ENCODE measurements around the gene CAT. TPM values are rescaled to one million over a fixed set of nuclear protein-coding genes. Genes with fewer than 3 reads are reported as not detected.

Gene CAT
- polyA plus RNA-seq, 1 of the 3 experiments (the other 2 are of a cell fraction): 26.6 TPM

DNA sequence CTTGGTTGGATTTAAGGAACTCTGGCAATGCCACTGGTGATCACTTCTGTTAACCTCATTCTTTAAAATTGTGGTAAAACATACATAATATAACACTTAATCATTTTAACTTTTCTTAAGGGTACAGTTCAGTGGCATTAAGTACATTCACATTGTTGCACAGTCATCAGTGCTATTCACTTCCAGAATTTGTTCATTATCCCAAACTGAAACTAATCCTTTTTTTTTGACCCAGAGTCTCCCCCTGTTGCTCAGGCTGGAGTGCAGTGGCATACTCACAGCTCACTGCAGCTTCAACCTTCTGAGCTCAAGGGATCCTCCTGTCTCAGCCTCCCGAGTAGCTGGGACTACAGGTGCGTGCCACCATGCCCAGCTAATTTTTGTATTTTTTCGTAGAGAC, 64.2 kb downstream of the CAT start:
- no peak overlapping the region for H3K9ac ChIP-seq
- peaks cover 0 to 2% of the 10 kb centered on the region in 2 experiments; a peak in 1 of 4 replicates for H3K4me1 ChIP-seq (ENCODE audit: control insufficient read depth in 1 of 2, insufficient read depth in 2 of 2, low read depth in 1 of 2, low read length in 1 of 2)
- H3K36me3 ChIP-seq (replicated peaks in 1 of 2; ENCODE audit: control insufficient read depth in 1 of 2, insufficient read depth in 2 of 2, low read length in 1 of 2): no peaks in the 10 kb centered on the region
- H3K9me3 ChIP-seq: no peaks in the 10 kb centered on the region
- no peak overlapping the region for H3K4me2 ChIP-seq
- ChIA-PET POLR2A (no interaction called here), CTCF (interaction anchor here (0.6 to 4.6 kb wide), 4 partner anchors 10 to 136 kb away, joined by 3 to 28 read pairs (median 8); partner anchors contain the start of gene ELF5)
- TF ChIP-seq, protein P1, sequence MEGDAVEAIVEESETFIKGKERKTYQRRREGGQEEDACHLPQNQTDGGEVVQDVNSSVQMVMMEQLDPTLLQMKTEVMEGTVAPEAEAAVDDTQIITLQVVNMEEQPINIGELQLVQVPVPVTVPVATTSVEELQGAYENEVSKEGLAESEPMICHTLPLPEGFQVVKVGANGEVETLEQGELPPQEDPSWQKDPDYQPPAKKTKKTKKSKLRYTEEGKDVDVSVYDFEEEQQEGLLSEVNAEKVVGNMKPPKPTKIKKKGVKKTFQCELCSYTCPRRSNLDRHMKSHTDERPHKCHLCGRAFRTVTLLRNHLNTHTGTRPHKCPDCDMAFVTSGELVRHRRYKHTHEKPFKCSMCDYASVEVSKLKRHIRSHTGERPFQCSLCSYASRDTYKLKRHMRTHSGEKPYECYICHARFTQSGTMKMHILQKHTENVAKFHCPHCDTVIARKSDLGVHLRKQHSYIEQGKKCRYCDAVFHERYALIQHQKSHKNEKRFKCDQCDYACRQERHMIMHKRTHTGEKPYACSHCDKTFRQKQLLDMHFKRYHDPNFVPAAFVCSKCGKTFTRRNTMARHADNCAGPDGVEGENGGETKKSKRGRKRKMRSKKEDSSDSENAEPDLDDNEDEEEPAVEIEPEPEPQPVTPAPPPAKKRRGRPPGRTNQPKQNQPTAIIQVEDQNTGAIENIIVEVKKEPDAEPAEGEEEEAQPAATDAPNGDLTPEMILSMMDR (IDR thresholded peaks at IDR 0.05): no peak
- TF ChIP-seq MEF2A (IDR thresholded peaks at IDR 0.05; ENCODE audit: borderline replicate concordance, low read depth): no peak
- WGBS (ENCODE audit: low lambda C conversion rate): 90% methylated on average over 3 of the region's 3 CpGs
- H3F3A ChIP-seq (replicated peaks; ENCODE audit: insufficient read depth): no peaks in the 10 kb centered on the region
- no peak overlapping the region for H3K4me3 ChIP-seq (ENCODE audit: low read depth in 2 of 2, low read length in 1 of 2)
- no peaks in the 10 kb centered on the region for H3K9me2 ChIP-seq
- DNase-seq: no peak
- H2AFZ ChIP-seq (ENCODE audit: low read depth): no peak overlapping the region
- H3K27me3 ChIP-seq (ENCODE audit: insufficient read depth): no peaks in the 10 kb centered on the region
- no peaks in the 10 kb centered on the region for H3K79me2 ChIP-seq (ENCODE audit: insufficient read depth)
- no peaks in the 10 kb centered on the region for H4K20me1 ChIP-seq (ENCODE audit: insufficient read depth)
- H3K27ac ChIP-seq (ENCODE audit: low read depth in 2 of 2, low read length in 1 of 2): no peak overlapping the region

- Histone ChIP-seq H3K27ac (ENCODE audit: low read depth in 2 of 2, low read length in 1 of 2) (no peak overlapping the region), H3K4me1 (ENCODE audit: control insufficient read depth in 1 of 2, insufficient read depth in 2 of 2, low read depth in 1 of 2, low read length in 1 of 2) (peaks cover 0 to 4% of the 10 kb centered on the region in 2 experiments; a peak in 1 of 4 replicates), H3K9me2 (no peaks in the 10 kb centered on the region), H4K20me1 (ENCODE audit: insufficient read depth) (no peaks in the 10 kb centered on the region), H3K9ac (no peak overlapping the region), H3K79me2 (ENCODE audit: insufficient read depth) (no peaks in the 10 kb centered on the region), H3K4me2 (no peak overlapping the region), H3K9me3 (no peaks in the 10 kb centered on the region), H3K27me3 (ENCODE audit: insufficient read depth) (no peaks in the 10 kb centered on the region), H3F3A (replicated peaks; ENCODE audit: insufficient read depth) (no peaks in the 10 kb centered on the region), H3K4me3 (ENCODE audit: low read depth in 2 of 2, low read length in 1 of 2) (no peak overlapping the region), H2AFZ (ENCODE audit: low read depth) (no peak overlapping the region), H3K36me3 (replicated peaks in 1 of 2; ENCODE audit: control insufficient read depth in 1 of 2, insufficient read depth in 2 of 2, low read length in 1 of 2) (no peaks in the 10 kb centered on the region)
- ChIA-PET CTCF (interaction anchor here (1.0 to 4.6 kb wide), 4 partner anchors 8 to 518 kb away, joined by 3 to 28 read pairs (median 8); partner anchors contain the start of gene ELF5), POLR2A (no interaction called here)
- TF ChIP-seq CHD2 (IDR thresholded peaks at IDR 0.05; ENCODE audit: low read length, partially characterized antibody) (no peak), RCOR1 (IDR thresholded peaks at IDR 0.05; ENCODE audit: low read length) (no peak), RFX5 (IDR thresholded peaks at IDR 0.05; ENCODE audit: low read length) (no peak), MXI1 (IDR thresholded peaks at IDR 0.05; ENCODE audit: low read depth, low read length) (no peak), ELF1 (IDR thresholded peaks at IDR 0.05) (no peak), FOXJ3 (CRISPR knock-in tag; IDR thresholded peaks at IDR 0.05) (no peak), EZH2phosphoT487 (IDR thresholded peaks at IDR 0.05; ENCODE audit: borderline replicate concordance, low read depth) (no peak), POLR2AphosphoS5 (IDR thresholded peaks at IDR 0.05; ENCODE audit: low read depth, low read length) (no peak), NFIC (IDR thresholded peaks at IDR 0.05; ENCODE audit: borderline replicate concordance) (no peak), GABPA (IDR thresholded peaks at IDR 0.05; ENCODE audit: low read depth) (no peak), MAX (IDR thresholded peaks at IDR 0.05; ENCODE audit: low read depth) (no peak), MEF2A (IDR thresholded peaks at IDR 0.05; ENCODE audit: borderline replicate concordance, low read depth) (no peak), REST (IDR thresholded peaks at IDR 0.05; ENCODE audit: low read depth, low read length) (no peak), ZBTB33 (IDR thresholded peaks at IDR 0.05; ENCODE audit: borderline replicate concordance, low read depth) (no peak), RAD21 (IDR thresholded peaks at IDR 0.05; ENCODE audit: low read length) (no peak), GATA2 (CRISPR knock-in tag; IDR thresholded peaks at IDR 0.05) (no peak)
- DNase-seq: no peak
- WGBS (ENCODE audit: low lambda C conversion rate): 65% methylated on average over 5 of the region's 5 CpGs
Measured at GRCh38 chr11:34505874-34506273, 67.1 kb downstream of the CAT start.
